ENCODE data around the gene SKA3.
"Not testable (repeated sequence)": the region's sequence is repeated elsewhere in the genome, so short reads cannot be mapped to it uniquely, and the experiment has no call there.

The SKA3 gene

DNA sequence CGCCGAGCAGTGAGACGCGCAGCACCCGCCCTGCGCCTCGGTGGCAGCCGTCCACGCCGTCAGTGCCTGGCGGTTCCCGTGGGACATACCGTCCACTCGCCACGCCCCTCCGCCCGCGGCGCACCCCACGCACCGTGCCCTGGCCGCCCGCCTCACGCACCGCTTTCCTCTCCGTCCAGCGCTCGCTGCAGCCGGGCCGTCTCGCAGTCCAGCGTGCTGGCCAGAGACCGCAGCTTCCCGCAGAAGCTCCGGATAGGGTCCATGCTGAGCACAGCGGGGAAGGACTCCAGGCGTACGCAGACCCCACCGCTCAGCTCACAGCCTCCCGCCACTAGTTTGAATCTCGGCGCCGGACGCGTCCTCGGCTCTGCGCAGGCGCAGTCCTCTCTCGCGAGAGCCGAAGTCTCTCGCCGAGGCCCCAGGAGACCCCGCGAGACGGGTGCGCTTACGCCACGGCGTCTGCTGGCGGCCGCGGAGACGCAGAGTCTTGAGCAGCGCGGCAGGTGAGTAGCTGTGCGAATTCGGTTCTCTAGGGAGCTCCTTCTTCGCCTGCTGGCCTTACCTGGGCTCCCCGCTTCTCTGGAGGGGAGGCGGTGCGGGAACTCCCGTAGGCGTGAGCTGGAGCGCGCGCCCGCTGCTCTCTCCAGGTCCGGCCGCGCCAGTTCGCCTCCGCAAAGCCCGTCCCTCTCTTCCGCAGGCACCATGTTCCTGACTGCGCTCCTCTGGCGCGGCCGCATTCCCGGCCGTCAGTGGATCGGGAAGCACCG is at the start of gene SKA3, which contains the start of gene MRPL57:
Gene SKA3 (minus strand): TSS at position 338 of the 767 bp plus-strand sequence. CDS start 75 bp downstream, at position 263.
Gene MRPL57 (plus strand): TSS at position 444 of the 767 bp plus-strand sequence. CDS start 259 bp downstream, at position 703.
- peak; percentile 65 for DNase-seq

DNA sequence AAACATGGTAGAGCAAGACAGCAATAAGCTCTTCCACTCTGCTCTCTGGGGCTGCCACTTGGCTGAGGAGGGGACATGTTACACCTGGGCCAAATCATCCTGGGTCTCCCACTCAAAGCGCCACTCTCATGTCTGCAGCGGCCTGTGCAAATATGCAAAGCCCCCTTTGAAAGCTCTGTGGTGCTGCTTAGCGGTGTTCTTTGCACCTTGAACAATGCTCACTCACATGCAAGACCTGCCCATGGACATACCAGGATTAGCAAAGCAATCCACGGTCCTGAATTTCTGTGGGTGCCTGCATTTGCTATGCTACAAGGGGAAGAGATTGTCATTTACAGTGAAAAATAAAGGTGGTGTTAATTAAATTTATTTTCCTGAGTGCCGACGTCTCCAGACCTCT is 48.7 kb upstream of the SKA3 start:
- no peak for DNase-seq

DNA sequence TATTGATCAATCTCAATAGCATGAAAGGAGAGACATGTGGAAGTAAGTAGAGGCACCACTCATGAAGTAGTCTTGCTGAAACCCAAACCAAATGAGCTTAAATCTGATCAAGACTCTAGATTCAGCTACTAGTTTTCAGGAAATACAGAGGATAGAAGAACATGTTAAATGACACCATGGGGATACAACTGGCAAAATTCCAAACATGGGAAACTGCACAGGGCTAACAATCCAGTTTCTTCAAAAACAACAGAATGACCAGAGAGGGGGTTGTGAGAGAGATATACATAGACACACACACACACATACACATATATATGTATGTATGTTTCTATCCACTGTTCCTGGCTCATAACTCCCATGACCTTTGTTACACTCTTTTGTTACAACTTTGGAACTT is 44.9 kb upstream of the SKA3 start:
- no peak for DNase-seq

DNA sequence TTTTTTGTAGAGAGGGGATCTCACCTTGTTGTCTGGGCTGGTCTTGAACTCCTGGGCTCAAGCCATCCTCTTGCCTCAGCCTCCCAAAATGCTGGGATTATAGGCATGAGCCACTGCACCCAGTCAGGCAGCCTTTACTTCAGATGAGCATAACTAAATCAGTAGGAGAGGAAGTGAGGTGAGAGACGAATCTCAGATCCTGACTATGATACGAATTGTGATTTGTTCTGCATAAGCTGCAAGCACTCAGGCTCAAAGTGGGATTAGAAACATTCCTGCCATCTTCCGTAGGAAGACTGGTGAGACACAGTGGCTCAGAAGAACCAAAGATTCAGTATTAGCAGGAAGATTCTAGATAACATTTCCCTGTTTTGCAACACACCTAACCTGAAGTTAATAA is 43.4 kb upstream of the SKA3 start:
- DNase-seq: not testable (repeated sequence)

DNA sequence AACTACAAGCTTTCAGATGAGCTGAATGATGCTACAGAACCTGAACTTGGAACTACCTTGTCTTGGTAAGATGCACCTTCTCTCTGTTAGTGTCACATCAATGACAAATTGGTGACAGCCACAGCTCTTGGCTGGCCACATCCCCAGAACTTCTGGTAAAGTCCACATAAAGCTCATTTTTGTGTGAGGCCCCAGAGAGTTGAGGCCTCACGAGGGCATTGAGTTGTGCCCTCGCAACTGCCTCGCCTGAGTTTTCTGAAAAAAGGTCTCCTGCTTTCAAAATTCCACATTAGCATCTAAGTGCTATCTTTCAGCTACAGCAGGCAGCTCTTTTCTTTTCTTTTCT is 42.7 kb upstream of the SKA3 start:
- no peak for DNase-seq

DNA sequence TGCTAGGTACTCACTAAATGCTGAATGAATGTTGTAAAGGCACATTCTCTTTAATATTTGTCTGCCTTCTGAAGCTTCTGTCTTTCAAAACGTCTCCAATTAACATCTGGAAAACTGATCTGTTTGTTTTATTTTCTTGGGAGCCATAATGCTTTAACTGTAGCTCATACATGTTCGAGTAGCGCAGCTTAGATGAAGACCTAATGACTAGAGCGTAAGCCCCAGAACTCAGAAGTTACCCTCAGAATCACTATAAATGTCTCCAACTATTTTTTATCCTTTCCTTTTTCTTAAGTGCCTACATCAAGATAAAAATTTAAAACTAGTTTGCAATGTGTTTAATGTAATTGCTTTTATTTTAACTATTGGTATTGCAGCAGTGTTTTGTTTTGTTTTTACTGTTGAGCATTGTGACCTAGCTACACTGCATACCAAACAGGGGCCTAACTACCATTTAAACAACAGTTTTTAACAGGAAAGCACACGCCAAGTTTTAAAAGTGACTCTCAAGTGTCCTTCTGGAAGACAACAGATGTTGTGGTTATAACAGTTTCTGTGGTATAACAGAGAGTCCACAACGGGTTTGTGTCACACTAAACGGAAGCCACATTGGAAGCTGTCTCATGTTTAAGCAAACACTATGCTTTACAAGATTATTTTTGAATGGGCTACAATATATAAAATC is 42.1 kb upstream of the SKA3 start:
- DNase-seq: no peak

DNA sequence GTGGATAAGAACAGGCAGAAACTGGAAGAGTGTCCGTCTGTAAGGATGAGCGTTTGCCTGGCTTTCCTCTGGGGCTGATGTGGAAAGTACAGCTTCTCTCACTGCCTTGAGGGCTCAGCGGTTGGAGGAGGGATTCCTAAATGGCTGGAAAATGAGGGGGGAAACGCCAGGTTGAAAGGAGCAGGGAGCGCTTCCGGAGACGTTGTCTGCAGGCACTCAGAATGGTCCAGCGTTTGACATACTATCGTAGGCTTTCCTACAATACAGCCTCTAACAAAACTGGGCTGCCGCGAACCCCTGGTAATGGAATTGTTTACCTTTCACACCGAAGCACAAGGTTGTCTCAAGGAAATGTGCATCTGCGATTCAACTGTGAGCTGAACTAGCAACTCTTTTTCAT is 40.0 kb upstream of the SKA3 start:
- DNase-seq: no peak

DNA sequence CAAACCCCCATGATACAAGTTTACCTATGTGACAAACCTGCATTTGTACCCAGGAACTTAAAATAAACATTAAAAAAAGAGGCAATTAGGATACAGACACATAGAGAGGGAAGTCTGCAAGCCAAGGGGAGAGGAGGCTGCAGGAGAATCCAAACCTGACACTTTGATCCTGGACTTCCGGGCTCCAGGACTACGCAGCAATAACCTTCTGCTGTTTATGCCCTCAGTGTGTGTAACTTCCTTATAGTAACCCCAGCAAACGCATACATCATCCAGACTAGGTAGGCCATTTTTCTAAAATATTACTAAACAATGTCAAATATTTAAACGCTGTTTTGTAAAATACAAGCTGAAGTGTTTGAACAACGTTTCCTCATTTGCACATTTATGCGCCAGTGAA is 39.1 kb upstream of the SKA3 start:
- not testable (repeated sequence) for DNase-seq

DNA sequence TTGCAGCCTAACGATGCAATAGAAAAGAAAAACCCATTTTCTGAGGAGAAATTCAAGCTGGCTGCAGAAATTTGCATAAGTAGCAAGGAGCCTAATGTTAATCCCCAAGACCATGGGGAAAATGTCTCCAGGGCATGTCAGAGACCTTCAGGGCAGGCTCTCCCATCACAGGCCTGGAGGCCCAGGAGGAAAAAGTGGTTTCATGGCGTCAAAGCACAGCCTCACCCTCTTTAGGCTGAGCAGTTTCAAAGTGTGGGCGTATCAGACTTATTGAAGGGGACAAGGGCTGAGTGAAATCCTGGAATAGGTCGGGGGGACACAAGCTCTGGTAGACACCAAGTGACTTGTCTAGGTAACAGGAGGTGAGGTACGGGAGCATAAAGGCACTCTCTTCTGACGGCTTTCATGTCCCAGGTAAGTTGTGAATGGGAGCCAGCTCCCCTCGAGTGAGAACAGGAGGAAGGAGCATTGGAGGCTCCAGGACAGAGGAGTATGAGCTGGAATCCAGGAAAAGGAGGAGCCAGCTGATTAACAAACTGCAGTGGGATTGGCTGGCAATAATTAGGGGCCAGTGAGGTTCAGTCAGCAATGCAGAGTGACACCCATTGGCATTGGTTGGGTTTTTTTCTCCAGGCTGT is 35.9 kb upstream of the SKA3 start:
- no peak for DNase-seq

DNA sequence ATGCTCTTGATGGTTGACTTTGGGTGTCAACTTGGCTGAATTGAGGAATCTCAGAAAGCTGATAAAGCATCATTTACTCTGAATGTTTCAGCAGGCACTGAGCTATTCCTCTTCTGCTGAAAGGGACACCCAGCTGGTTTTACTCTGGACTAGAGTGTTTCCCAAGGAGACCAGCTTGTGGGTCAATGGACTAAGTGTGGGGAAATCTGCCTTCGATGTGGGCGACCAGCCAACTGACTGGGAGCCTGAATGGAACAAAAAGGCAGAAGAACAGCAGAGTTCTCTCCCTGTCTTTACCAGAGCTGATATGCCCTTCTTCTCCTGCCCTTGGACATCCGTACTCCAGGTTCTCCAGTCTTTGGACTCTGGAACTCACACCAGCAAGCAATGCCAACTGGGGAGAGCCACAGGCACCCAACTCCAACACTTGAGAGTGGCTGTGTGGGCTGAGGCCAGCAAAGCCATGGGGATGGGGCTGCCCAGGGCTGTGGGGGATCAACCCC is 32.4 kb upstream of the SKA3 start:
- DNase-seq: no peak

DNA sequence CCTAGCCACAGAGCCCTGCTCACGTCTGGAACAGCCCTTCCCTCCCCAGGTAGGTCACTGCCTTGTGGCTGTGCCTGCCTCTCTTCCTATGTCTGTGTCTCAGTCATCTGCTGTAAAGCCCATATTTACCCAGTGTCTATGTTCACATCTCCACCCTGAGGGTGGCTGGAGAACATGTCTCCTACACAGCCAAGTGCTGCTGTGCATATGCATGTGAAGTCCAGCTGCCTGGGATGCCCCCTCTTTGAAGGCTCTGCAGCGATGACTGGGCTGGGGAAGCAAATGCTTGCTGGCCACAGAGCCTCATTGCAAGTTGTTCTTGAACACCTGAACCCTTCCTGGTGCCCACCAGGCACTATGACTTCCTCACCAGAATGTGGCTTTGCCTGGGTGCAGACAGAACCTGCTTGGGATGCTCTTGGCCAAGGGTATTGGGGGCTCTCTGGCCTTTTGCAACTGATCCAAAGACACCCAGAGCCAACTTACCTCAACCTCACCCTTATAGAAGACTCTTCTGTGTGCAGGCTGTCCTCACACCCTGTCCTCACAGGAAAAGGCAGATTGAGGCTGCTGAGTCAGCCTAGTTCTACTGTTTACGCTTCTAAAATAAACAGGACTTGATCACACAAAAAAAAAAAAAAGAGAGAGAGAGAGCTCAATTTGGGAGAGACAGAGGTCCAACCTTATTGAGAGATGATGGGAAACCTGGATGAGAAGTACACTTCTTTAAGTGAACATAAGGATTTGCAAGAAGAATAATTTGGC is 26.6 kb upstream of the SKA3 start:
- DNase-seq: no peak

DNA sequence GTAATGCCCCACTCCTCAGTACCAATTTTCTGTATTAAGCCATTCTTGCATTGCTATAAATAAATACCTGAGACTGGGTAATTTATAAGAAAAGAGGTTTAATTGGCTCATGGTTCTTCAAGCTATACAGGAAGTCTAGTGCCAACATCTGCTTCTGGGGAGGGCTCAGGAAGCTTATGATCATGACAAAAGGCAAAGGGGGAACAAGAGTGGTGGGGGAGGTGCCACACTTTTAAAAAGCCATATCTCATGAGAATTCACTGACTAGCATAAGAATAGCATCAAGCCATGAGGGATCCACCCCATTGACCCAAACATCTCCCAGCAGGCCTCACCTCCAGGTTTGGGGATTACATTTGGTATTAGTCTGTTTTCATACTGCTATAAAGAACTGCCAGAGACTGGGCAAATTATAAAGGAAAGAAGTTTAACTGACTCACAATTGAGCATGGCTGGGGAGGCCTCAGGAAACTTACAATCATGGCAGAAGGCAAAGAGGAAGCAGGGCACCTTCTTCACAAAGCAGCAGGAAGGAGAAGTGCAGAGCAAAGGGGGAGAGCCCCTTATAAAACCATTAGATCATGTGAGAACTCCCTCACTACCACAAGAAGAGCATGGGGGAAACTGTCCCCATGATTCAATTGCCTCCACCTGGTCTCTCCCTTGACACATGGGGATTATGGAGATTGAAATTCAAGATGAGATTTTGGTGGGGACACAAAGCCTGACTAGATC is 25.3 kb upstream of the SKA3 start:
- not testable (repeated sequence) for DNase-seq

DNA sequence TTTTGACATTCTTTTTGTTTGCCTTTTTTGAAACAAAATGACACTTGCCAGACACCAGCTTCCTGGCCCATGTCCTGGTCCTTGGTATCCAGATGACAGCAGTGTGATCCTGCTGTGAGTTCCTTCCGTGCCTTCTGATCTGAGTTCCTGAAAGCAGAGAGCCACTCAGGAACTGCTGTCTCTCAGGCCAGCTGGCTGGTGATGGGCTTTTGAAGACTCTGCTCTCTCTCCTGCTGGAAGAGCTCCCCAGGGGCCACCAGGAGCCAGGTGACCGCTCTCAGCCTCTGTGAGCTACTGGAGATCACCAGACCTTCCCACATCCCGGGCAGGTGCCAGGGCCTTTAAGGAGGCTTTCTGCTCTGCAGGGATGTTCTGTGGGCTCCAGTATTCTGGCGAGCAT is 22.0 kb upstream of the SKA3 start:
- DNase-seq: not testable (repeated sequence)

DNA sequence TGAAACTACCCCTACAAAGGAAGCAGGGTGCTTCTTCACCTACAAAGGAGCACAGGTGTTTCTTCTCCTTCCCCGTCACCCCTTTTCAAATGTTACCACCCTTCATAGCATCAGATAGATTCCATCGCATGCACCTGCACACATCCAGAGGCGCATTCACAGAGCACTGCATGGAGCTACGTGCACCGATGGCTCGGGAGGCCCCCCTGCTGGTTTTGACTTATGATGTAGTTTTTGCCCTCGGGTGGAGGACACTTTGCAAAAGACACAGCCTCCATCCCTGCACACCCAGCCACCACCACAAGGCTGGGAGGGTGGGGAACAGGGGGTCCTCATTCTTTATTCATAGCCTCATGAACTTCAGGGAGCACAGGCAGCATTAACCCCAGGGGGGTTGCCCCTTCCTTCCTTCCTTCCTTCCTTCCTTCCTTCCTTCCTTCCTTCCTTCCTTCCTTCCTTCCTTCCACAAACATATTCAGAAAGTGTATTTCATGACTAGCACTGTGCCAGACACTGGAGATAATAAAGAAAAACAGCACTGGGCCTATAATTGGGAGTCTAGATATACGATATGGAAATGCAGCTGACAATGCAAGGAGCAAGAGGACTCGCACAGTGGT is 21.4 kb upstream of the SKA3 start:
- not testable (repeated sequence) for DNase-seq

DNA sequence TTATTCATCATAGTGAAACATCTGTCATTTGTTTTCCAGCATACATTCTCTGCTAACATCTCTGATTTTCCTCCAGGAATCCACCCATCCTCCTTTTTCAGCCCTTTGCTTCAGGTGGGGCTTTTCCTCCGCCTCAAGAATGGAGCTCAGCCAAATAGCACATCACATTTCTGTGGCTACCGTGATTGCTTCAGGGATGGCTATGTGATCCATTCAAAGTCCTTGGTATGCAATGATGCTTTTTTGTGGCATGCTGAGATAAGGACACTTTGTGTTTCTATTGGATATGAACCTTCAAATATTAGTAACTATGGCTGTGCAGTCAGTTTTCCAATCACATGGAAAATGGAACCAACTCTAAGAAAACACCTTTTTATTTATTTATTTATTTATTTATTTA is 18.4 kb upstream of the SKA3 start:
- not testable (repeated sequence) for DNase-seq

DNA sequence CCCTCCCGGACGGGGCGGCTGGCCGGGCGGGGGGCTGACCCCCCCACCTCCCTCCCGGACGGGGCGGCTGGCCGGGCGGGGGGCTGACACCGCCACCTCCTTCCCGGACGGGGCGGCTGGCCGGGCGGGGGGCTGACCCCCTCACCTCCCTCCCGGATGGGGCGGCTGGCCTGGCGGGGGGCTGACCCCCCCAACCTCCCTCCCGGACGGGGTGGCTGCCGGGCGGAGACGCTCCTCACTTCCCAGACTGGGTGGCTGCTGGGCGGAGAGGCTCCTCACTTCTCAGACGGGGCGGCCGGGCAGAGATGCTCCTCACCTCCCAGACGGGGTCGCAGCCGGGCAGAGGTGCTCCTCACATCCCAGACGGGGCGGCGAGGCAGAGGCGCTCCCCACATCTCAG is 10.1 kb upstream of the SKA3 start:
- DNase-seq: not testable (repeated sequence)

DNA sequence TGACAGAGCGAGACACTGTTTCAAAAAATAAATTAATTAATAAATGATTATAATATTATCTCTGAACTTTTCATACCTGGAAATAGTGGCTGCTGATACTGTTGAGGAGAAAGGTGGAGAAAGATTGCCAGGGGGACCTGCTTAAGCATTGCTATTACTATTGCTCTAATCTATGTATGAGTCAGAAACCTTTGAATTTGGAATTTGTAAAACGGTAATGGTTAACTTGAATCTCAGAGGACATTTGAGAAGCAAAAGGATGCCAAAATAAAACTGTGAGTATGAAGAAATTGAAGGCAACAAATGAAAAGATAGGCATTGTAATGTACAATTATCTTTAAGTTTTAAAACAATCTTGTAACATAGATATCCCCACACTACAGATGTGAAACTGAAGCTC is 5.3 kb upstream of the SKA3 start:
- DNase-seq: no peak

DNA sequence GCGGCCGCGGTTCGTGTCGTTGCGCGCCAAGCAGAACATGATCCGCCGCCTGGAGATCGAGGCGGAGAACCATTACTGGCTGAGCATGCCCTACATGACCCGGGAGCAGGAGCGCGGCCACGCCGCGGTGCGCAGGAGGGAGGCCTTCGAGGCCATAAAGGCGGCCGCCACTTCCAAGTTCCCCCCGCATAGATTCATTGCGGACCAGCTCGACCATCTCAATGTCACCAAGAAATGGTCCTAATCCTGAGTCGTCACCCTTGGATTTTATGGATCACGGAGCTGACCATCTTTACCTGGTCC is 581 bp upstream of the SKA3 start:
- DNase-seq: no peak

DNA sequence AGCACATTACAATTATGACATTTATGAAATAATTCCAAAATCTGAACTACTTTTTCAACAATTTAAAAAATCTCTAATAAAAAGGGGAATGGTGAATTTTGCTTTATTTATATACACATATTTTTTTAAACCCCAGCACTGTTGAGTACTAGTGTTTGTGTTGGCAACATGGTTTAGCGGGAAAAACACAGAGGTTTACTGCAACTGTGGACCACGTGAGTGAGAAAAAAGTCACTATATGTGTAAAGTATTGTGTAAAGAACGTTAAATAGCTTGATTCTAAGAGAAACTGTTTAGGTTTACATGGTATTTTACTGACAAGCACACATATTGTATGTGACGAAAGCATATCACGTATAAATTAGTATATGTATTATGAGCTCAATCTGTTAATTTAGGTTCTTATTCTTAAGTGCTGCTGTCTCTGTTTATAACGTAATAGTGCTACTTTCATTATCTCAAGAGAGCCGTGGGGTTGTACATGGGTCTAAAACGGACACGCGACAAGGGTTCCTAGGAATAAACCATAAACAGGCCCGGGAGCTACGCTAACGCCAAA is 617 bp downstream of the SKA3 start:
- DNase-seq: no peak

DNA sequence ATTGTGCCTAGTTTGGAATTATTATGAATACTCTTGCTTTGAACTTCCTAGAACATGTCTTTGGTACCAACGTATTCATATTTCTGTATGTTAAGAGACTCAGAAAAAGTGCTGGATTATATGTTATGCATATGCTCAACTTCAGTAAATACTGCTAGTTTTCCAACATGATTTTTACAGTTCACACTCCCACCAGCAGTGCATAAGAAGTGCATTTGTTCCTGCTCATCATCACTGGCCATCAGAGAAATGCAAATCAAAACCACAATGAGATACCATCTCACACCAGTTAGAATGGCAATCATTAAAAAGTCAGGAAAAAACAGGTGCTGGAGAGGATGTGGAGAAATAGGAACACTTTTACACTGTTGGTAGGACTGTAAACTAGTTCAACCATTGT is 2.6 kb downstream of the SKA3 start:
- DNase-seq: not testable (repeated sequence)

DNA sequence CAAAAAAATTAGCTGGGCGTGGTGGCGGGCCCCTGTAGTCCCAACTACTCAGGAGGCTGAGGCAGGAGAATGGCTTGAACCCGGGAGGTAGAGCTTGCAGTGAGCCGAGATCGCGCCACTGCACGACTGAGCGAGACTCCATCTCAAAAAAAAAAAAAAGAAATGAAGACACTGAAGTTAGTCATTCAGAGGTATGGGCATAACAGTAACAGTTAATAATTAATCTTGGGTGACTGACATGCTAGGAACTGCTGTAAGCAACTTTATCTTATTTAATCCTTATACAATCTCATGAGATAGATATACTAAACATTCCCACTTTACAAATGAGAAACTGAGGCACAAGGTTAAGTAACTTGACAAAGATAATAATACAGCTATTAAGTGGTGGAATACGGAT is 4.9 kb downstream of the SKA3 start:
- no peak for DNase-seq

DNA sequence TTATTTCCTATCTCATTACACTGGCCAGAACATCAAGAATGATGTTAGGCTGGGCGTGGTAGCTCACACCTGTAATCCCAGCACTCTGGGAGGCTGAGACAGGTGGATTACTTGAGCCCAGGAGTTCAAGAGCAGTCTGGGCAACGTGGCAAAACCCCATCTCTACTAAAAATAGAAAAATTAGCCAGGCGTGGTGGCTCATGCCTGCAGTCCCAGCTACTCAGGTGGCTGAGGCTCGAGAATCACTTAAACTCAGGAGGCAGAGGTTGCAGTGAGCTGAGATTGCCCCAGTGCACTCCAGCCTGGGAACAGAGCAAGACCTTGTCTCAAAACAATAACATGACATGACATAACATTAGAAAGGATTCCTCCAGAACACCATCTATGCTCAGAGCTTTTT is 10.7 kb downstream of the SKA3 start:
- not testable (repeated sequence) for DNase-seq

Data from amniotic stem cell (primary cell).